ENCODE data around the gene ZNF438. TPM values are rescaled to one million over a fixed set of nuclear protein-coding genes. Genes with fewer than 3 reads are reported as not detected.

The ZNF438 gene
- total and polyA plus RNA-seq, 7 donors = 3.9 to 18.9 (median 11.9) TPM

GRCh38 chr10:30847199-30847598 lies 184.5 kb downstream of the ZNF438 start:
- peaks cover 0 to 23% (median 0%) of the 10 kb centered on the region in 4 donors for H3K36me3 ChIP-seq
- H3K4me1 ChIP-seq = peaks cover 0 to 12% (median 9%) of the 10 kb centered on the region in 4 donors
- no peak overlapping the region for H3K27ac ChIP-seq
- no peak overlapping the region for H3K4me3 ChIP-seq
- no peak for TF ChIP-seq CTCF (IDR thresholded peaks at IDR 0.05)
- TF ChIP-seq POLR2A (IDR thresholded peaks at IDR 0.05) = no peak
- TF ChIP-seq POLR2AphosphoS5 (IDR thresholded peaks at IDR 0.05) = no peak
- TF ChIP-seq EP300 (IDR thresholded peaks at IDR 0.05) = no peak
- H3K27me3 ChIP-seq = no peaks in the 10 kb centered on the region
- WGBS, 2 donors = 94 to 97% methylated on average over 6 of the region's 6 CpGs
- intact Hi-C loops (cut with DNase I) = no loop called here
- DNase-seq = no peak
- H3K9me3 ChIP-seq = no peaks in the 10 kb centered on the region

DNA sequence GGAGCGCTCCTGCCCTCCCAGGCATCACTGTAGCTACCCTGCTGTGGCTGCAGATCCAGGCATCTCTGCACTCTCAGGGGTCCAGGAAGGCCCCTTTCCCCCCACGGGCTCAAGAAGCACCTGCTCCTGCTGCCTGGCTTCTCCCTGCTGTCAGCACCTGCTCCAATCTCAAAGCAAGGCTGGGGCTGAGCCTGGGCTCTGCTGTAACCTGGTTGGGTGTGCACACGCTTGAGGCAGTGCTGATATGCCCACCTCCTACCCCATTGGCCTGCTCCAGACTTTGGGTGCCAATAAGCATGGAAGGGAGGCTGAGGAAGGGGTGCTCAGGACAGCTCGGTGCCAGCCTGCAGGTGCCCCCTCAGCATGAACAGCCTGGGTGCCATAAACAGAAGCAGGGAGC lies 185.0 kb downstream of the ZNF438 start:
- peaks cover 0 to 17% (median 13%) of the 10 kb centered on the region in 4 donors for H3K4me1 ChIP-seq
- H3K4me3 ChIP-seq = no peak overlapping the region
- TF ChIP-seq CTCF (IDR thresholded peaks at IDR 0.05) (no peak), POLR2A (IDR thresholded peaks at IDR 0.05) (no peak), EP300 (IDR thresholded peaks at IDR 0.05) (no peak), POLR2AphosphoS5 (IDR thresholded peaks at IDR 0.05) (no peak)
- intact Hi-C loops (cut with DNase I) = no loop called here
- no peaks in the 10 kb centered on the region for H3K9me3 ChIP-seq
- no peak overlapping the region for H3K27ac ChIP-seq
- H3K36me3 ChIP-seq = peaks cover 0 to 23% (median 0%) of the 10 kb centered on the region in 4 donors
- WGBS, 2 donors = 63 to 83% methylated on average over 4 of the region's 4 CpGs
- DNase-seq = no peak
- H3K27me3 ChIP-seq = no peaks in the 10 kb centered on the region

- H3K4me3 ChIP-seq = no peak overlapping the region
- peaks cover 0 to 41% (median 33%) of the 10 kb centered on the region in 4 donors for H3K4me1 ChIP-seq
- H3K9me3 ChIP-seq = no peaks in the 10 kb centered on the region
- intact Hi-C loops (cut with DNase I) = no loop called here
- DNase-seq = no peak
- peak overlapping the region in 1 of 4 donors; percentile 20 for H3K27ac ChIP-seq
- peaks cover 0 to 6% (median 0%) of the 10 kb centered on the region in 4 donors for H3K36me3 ChIP-seq
- H3K27me3 ChIP-seq = no peaks in the 10 kb centered on the region
- 94 to 95% methylated on average over 5 of the region's 5 CpGs for WGBS, 2 donors
- TF ChIP-seq POLR2AphosphoS5 (IDR thresholded peaks at IDR 0.05) = no peak
- TF ChIP-seq CTCF (IDR thresholded peaks at IDR 0.05) = no peak
- no peak for TF ChIP-seq POLR2A (IDR thresholded peaks at IDR 0.05)
- TF ChIP-seq EP300 (IDR thresholded peaks at IDR 0.05) = no peak
Measured at GRCh38 chr10:30842894-30843293, 188.8 kb downstream of the ZNF438 start.

- Histone ChIP-seq H3K9me3 (no peaks in the 10 kb centered on the region), H3K4me1 (peaks cover 0 to 41% (median 33%) of the 10 kb centered on the region in 4 donors), H3K36me3 (peaks cover 0 to 6% (median 0%) of the 10 kb centered on the region in 4 donors), H3K27ac (peak overlapping the region in 2 of 4 donors; percentile 20 to 44), H3K4me3 (no peak overlapping the region), H3K27me3 (no peaks in the 10 kb centered on the region)
- TF ChIP-seq EP300 (IDR thresholded peaks at IDR 0.05) (no peak), POLR2A (IDR thresholded peaks at IDR 0.05) (no peak), CTCF (IDR thresholded peaks at IDR 0.05) (no peak), POLR2AphosphoS5 (IDR thresholded peaks at IDR 0.05) (no peak)
- intact Hi-C loops (cut with DNase I) = no loop called here
- WGBS, 2 donors = 93 to 96% methylated on average over 1 of the region's 1 CpG
- no peak for DNase-seq
Measured at GRCh38 chr10:30842185-30842584, 189.5 kb downstream of the ZNF438 start.

Measured in sigmoid colon (tissue), 7 donors.